ENCODE results near the gene CEP78. TPM values are rescaled to one million over a fixed set of nuclear protein-coding genes. Genes with fewer than 3 reads are reported as not detected.

The CEP78 gene
- total RNA-seq, 1 experiment from 2014 or later: 57.8 TPM

DNA sequence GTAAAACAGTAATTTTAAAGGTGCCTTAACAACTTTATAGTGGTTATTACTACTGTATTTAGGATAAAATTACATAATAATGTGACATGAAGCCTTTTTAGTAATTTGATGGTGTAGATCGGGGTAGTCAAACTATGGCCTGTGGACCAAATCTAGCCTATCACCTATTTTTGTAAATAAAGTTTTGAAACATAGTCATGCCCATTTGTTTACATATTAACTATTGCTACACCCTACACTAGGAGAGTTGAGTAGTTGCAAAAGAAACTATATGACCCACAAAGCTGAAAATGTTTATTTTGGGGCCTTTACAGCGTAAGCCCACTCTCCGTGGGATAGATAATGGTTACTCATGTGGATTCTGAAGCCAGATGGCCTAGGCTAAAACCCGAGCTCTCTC is 6.2 kb downstream of the CEP78 start:
- peaks cover 3% of the 10 kb centered on the region; the same call in 1 of the 2 replicates for H3K79me2 ChIP-seq (ENCODE audit: insufficient read depth, low read length)
- peaks cover 17 to 64% (median 64%) of the 10 kb centered on the region in 3 experiments for H3K36me3 Mint-ChIP-seq (ENCODE audit: insufficient read depth in 1 of 3, low read depth in 3 of 3)
- H4K8ac ChIP-seq (replicated peaks; ENCODE audit: insufficient read length, low read depth, low read length): no peak overlapping the region
- H3K4me2 ChIP-seq (ENCODE audit: insufficient read depth, insufficient read length, low read length): no peak overlapping the region
- no peak overlapping the region for H3K56ac ChIP-seq (ENCODE audit: insufficient read length, low read depth, low read length)
- WGBS (ENCODE audit: extremely low coverage, insufficient read length, low lambda C conversion rate): no CpG with 5 or more reads among the region's 4 CpGs
- H3K9me3 Mint-ChIP-seq: no peaks in the 10 kb centered on the region
- H2AFZ ChIP-seq (ENCODE audit: low read length): no peak overlapping the region
- peaks cover 4% of the 10 kb centered on the region for H3K79me1 ChIP-seq (ENCODE audit: insufficient read depth, low read depth, low read length, poor library complexity, severe bottlenecking)
- H3K4me1 ChIP-seq (ENCODE audit: insufficient read depth, low read length): 0 out of 2 replicates have a peak, but pooled peaks cover 2% of the 10 kb centered on the region
- H3K27me3 Mint-ChIP-seq (ENCODE audit: low read depth): no peaks in the 10 kb centered on the region
- no peak overlapping the region for H3T11ph ChIP-seq (ENCODE audit: low read length)
- no peaks in the 10 kb centered on the region for H4K20me1 ChIP-seq (ENCODE audit: control insufficient read depth, insufficient read depth, insufficient read length)
- no peak overlapping the region for H3K9ac ChIP-seq (ENCODE audit: extremely low read depth, insufficient read length, low read length)
- H3K4me1 Mint-ChIP-seq: peaks cover 18 to 19% of the 10 kb centered on the region in 2 experiments
- H3K27ac ChIP-seq (ENCODE audit: insufficient read length, low read depth, low read length): no peak overlapping the region
- no peak overlapping the region for H3K4ac ChIP-seq (ENCODE audit: low read depth, low read length)
- H3K9me3 ChIP-seq (ENCODE audit: control insufficient read depth, low read depth, low read length): no peaks in the 10 kb centered on the region
- H4K91ac ChIP-seq (ENCODE audit: insufficient read length, low read depth, low read length): no peak overlapping the region
- no peak for DNase-seq
- H2BK5ac ChIP-seq (ENCODE audit: insufficient read length, low read length): no peak overlapping the region
- H2BK15ac ChIP-seq (ENCODE audit: low read depth, low read length): no peak overlapping the region
- no peak overlapping the region for H2BK20ac ChIP-seq (ENCODE audit: low read depth, low read length, poor library complexity, severe bottlenecking)
- H3K27ac Mint-ChIP-seq: no peak overlapping the region
- no peak overlapping the region for H3K4me3 Mint-ChIP-seq
- no peak overlapping the region for H3K23ac ChIP-seq (ENCODE audit: insufficient read length, low read depth, low read length)
- TF ChIP-seq CTCF (conservative IDR thresholded peaks at IDR 0.05): no peak
- no peak overlapping the region for H2BK12ac ChIP-seq (ENCODE audit: insufficient read length, low read depth, low read length)
- no peak overlapping the region for H3K18ac ChIP-seq (ENCODE audit: insufficient read length, low read depth, low read length)
- no peak overlapping the region for H2AK5ac ChIP-seq (ENCODE audit: insufficient read length, low read length)
- H3K27me3 ChIP-seq (ENCODE audit: insufficient read depth, low read length): no peaks in the 10 kb centered on the region
- no peak overlapping the region for H3K14ac ChIP-seq (ENCODE audit: insufficient read depth, low read length)
- no peak overlapping the region for H4K5ac ChIP-seq (ENCODE audit: insufficient read length, low read depth, low read length)
- no peak overlapping the region for H2BK120ac ChIP-seq (ENCODE audit: low read depth, low read length, poor library complexity, severe bottlenecking)
- no peaks in the 10 kb centered on the region for H3K23me2 ChIP-seq (ENCODE audit: insufficient read length, low read depth, low read length, poor library complexity, severe bottlenecking)
